Left ventricle myocardium superior (tissue), 1 donor: ENCODE data around the gene RILPL1. TPM values are rescaled to one million over a fixed set of nuclear protein-coding genes. Genes with fewer than 3 reads are reported as not detected.
A peak's percentile ranks its signal among the peaks of the same experiment; 100 is the strongest.
"Not testable (repeated sequence)": the region's sequence is repeated elsewhere in the genome, so short reads cannot be mapped to it uniquely, and the experiment has no call there.

Experiments
- ATAC-seq: fragments of 200-7000 bp; cut with Tn5 transposase; one replicate; pipeline ENCODE4 v1.9.1; 2020; ENCODE audit warnings: mild to moderate bottlenecking, moderate library complexity
- DNase-seq: peaks from one replicate; pipeline ENCODE4 v3.0.0-alpha.2; 2020
- intact Hi-C: fragments of 100-400 bp; cut with micrococcal nuclease; formaldehyde crosslinking; loops from one replicate; pipeline ENCODE4 v1.11.0; 2022
- long read RNA-seq: library from polyadenylated mRNA; unstranded; transcript quantifications from one replicate; pipeline ENCODE4 v2.0.0, GENCODE V29; 2021
- total RNA-seq: library from RNA; stranded (reverse); fragmentation: NEBNext Ultra II Directional; extraction: Animal tissue kit (Norgen Biotek cat#: 25700); gene quantifications from one replicate; pipeline ENCODE4 v1.2.1, GENCODE V29; 2021
- donor health status: DM: no; HTN: yes; CAD: no; lungs with severe emphysema.

Gene RILPL1, protein sequence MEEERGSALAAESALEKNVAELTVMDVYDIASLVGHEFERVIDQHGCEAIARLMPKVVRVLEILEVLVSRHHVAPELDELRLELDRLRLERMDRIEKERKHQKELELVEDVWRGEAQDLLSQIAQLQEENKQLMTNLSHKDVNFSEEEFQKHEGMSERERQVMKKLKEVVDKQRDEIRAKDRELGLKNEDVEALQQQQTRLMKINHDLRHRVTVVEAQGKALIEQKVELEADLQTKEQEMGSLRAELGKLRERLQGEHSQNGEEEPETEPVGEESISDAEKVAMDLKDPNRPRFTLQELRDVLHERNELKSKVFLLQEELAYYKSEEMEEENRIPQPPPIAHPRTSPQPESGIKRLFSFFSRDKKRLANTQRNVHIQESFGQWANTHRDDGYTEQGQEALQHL
- 116 TPM for total RNA-seq
- long read RNA-seq, transcript RILPL1-204 (1 exons, 3,894 nt) = minor isoform, 8 of 547 reads
- long read RNA-seq, transcript RILPL1-205 (8 exons, 2,258 nt) = major isoform, 336 of 547 reads
- long read RNA-seq, transcript RILPL1-202 (7 exons, 3,932 nt) = minor isoform, 74 of 547 reads
- long read RNA-seq, partial matches to known transcripts = 46 of 547 reads
- long read RNA-seq, other reads (novel, unspliced or antisense) = 83 of 547 reads

DNA sequence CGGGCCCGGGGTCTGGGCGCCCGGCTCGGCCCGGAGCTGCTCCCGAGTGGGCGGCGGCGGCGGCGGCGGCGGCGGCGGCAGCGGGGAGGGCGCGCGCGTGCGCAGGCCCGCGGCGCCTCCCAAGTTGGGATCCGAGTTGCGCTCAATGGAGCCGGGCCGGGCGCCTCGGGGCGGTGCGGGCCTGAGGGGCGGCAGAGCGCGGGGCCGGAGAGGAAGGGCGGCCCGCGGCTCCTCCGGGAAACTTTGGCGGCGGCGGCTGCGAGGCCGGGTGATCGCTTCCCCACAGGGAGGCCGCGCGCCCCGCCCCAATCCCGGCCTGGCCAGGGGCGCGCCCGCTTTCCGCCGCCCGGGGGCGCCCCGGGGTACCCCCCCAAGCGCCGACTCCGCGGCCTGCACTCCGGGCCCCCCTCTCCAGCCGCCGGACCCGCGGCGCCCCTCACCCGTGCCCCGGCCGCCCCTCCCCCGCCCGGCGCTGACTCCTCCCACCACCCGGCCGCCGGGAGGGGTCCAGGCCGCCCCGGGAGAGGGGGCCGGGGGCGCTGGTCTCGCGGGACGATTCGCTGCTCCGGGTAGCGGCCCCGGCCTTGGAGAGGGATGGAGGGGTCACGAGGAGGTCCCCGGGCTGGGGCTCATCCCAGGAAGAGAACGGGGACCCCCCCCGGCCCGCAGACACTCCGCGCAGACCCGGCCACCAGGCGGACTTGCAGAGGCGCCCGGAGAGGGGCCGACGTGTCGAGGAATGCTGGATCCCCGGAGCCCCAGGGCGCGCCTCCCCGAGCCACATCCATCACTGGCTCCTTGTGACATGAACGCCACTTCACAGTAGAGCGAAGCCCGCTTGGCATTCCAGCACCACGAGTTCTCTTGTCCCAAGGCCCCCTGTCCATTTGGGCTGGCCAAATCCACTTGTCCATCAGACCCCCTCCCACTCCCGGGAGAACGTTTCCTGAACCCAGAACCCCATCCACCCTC lies at the start of gene RILPL1:
Gene RILPL1, minus strand, starts transcription at position 48 of the 972 bp plus-strand sequence. CDS start 237 bp downstream, outside the sequence.
- DNase-seq (peak; percentile 81), ATAC-seq (peak; percentile 73)
- intact Hi-C loops = no loop called here

DNA sequence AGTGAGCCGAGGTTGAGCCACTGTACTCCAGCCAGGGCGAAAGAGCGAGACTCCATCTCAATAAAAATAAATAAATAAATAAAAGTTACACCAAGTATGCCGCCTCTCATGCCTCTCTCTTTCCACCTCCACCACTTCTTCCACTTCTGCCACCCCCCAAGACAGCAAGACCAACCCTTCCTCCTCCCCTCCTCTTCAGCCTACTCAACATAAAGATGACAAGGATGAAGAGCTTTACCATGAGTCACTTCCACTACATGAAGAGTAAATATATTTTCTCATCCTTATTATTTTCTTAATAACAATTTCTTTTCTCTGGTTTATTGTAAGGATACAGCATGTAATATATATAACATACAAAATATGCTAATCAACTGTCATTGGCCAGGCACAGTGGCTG lies 47.3 kb upstream of the RILPL1 start:
- intact Hi-C loops = no loop called here
- ATAC-seq (no peak), DNase-seq (no peak)

DNA sequence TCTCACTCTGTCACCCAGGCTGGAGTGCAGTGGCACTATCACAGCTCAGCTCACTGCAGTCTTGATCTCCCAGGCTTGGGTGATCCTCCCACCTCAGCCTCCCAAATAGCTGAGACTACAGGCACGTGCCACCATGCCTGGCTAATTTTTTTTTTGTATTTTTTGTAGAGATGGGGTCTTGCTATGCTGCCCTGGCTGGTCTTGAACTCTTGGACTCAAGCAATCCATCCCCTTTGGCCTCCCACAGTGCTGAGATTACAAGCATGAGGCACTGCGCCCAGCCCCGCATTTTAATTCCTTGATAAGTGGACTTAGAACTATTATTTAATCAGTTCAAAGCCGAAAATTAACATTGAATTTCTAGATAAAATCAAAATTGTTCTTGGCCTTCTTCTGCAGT lies 45.3 kb upstream of the RILPL1 start:
- ATAC-seq, intact Hi-C loops, DNase-seq: not testable (repeated sequence)

DNA sequence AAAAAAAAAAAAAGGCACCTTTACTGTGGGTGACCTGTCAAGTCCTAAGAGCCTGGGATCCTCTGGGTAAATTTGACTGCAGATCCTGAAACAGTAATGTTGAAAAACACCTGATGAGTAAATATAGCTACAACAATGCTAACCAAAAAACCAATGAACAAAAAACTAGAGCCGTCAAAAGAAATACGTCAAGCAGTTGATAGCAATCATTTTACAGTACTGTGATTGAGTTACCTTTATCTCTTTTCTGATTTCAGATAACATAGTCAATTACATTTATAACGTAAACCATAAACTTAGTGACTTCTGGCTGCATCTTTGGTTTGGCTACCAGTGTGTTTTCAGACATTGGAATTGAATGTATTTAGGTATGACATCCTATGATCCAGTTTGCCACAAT lies 44.7 kb upstream of the RILPL1 start:
- intact Hi-C loops = no loop called here
- DNase-seq = no peak
- no peak for ATAC-seq

DNA sequence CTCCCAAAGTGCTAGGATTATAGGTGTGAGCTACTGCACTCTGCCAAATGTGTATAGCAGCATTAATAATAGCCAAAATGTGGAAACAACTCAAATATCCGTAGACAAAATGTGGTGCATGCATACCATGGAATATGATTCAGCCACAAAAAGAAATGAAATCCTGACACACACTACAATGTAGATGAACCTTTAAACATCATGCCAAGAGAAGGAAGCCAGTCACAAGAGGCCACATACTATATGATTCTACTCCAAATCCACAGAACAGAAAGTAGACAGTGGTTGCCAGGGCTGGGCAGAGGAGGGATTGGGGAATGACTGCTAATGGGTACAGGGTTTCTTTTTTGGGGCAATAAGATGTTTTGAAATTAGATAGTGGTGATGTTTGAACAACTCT lies 43.1 kb upstream of the RILPL1 start:
- intact Hi-C loops = no loop called here
- ATAC-seq = no peak
- no peak for DNase-seq

DNA sequence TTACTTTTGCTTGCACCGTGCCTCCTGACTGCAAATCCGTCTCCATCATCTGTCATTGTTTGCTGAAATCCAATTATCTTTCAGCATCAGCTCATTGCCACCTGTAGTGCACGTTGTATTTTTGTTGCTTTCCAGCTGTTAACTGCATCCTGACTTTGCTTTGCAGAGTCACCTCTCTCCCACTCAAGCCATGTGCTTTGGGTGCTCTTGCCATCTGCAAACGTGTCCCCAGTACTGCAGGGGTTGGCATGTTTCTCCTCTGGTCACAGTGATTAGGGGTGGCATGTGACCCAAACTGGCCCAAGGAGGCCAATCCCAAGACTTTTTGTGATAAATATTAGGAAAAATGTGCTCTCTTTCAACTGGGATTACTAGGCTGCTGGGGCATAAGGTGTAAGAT lies 40.4 kb upstream of the RILPL1 start:
- no peak for ATAC-seq
- intact Hi-C loops = no loop called here
- no peak for DNase-seq

DNA sequence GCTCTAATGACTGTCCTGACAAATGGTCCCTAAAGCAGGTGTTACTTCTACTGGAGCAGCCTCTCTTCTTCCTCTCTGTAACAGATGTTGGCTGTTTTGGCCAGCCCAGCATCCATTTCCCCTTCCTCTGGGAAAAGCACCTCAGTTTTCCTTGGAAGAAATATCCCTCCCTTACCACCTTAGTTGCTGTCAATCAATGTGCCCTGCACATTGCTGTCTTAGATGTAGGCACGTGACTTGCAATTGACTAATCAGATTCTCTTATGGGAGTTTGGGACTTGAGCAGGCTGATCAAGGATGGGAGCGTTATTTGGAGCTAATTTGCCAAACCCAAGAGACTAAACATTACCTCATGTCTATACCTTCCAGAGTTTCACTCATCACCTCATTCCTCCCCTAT lies 38.9 kb upstream of the RILPL1 start:
- intact Hi-C loops = no loop called here
- ATAC-seq (no peak), DNase-seq (no peak)

DNA sequence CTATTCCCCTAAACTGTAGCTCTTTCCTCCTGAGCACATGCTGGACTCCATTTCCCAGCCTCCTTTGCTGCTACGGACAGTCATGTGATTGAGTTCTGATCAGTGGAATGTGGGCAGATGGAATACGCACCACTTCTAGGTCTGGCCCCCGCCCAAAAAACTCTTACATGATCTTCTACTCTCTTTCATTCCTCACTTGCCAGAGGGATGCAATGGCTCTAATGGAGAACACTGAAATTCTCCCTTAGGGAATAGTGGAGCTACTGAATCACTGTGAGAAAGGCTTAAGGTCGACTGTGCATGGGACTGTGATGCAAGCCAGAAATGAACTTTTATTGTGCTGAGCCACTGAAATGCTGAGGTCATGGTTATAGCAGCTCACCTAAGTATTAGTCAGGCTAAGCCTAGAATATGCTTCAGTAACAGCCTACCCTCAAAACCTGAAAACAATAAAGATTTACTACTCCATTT lies 37.9 kb upstream of the RILPL1 start:
- peak; percentile 74 for ATAC-seq
- intact Hi-C loops = no loop called here
- peak; percentile 44 for DNase-seq

DNA sequence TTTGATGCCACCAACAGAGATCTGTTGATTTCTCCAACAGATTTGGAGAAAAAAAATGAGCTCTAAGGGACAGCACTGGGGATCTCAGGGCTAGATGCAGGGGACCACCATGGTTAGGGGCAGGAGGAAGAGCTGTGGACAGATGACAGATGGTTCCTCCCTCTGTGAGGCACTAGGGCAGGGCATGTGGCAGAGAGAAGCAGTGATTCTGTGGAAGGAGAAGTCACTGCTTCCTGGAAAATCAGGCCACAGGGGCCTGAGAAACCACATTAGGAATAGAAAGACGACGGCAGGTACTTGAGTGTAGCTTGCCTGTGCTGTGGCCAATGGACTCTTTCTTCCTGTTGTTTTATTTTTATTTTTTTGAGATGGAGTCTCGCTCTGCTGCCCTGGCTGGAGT lies 25.9 kb upstream of the RILPL1 start:
- intact Hi-C loops = no loop called here
- DNase-seq = no peak
- no peak for ATAC-seq

DNA sequence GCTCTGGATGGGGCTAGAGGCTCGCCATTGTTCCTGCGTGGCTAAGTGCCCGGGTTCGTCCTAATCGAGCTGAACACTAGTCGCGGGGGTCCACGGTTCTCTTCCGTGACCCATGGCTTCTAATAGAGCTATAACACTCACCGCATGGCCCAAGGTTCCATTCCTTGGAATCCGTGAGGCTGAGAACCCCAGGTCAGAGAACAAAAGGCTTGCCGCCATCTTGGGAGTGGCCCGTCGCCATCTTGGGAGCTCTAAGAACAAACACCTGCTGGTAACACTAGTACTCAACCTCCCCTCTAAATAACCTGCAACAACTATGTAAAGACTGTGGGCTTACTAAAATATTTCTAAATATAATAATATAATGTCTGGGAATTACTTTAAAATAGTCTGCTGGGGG lies 25.0 kb upstream of the RILPL1 start:
- intact Hi-C loops, DNase-seq, ATAC-seq: not testable (repeated sequence)

DNA sequence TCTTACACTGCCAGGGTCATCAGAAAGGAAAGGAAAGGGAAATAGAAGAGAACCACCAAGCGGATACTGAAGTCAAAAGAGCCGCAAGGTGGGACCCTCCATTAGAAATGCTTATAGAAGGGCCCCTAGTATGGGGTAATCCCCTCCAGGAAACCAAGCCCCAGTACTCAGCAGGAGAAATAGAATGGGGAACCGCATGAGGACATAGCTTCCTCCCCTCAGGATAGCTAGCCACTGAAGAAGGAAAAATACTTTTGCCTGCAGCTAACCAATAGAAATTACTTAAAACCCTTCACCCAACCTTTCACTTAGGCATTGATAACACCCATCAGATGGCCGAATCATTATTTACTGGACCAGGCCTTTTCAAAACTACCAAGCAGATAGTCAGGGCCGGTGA lies 21.3 kb upstream of the RILPL1 start:
- ATAC-seq, DNase-seq, intact Hi-C loops: not testable (repeated sequence)

DNA sequence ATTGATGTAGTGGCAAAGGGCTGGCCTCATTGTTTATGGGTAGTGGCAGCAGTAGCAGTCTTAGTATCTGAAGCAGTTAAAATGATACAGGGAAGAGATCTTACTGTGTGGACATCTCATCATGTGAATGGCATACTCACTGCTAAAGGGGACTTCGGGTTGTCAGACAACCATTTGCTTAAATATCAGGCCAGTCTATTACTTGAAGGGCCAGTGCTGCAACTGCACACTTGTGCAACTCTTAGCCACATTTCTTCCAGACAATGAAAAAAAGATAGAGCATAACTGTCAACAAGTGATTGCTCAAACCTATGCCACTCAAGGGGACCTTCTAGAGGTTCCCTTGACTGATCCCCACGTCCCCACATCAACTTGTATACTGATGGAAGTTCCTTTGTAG lies 20.6 kb upstream of the RILPL1 start:
- intact Hi-C loops = not testable (repeated sequence)

DNA sequence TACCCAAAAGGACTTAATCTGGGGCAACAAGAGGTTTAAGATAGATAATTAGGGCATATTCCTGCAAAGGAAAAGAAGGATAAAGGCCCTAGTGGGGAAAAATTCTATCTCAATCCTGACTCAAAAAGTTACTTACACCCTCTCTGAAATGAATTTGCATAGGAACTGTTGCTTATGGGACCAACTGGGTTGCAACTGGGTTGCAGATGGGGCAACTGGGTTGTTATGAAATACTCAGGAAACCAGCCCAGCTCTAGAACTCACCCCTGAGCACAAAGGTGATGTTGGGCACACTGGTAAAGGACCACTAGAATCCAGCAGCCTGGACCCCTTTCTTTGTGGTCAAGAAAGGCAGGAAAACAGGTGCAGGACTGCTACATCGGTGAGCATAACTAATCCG lies 17.2 kb upstream of the RILPL1 start:
- no peak for DNase-seq
- intact Hi-C loops = no loop called here
- ATAC-seq = no peak

More for the DNA sequence above, 20.6 kb upstream of the RILPL1 start:
- ATAC-seq, DNase-seq: not testable (repeated sequence)

DNA sequence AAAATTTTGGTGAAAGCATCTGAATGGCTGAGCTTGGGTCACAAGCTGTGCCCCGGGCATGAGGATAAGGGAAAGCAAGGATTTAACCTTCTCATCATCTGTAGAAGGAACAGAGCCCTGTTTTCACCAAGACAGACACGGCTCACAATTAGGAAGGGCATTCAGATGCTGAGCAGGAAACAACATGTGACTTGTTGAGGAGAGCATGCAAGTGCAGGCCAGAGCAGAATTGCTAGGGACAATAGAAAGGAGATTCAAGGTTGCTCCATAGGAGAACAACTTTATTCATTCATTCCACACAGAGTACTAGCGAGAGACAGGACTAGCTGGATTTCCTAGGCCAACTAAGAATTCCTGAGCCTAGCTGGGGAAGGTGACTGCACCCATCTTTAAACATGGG lies 14.6 kb upstream of the RILPL1 start:
- intact Hi-C loops = no loop called here
- no peak for DNase-seq
- no peak for ATAC-seq

DNA sequence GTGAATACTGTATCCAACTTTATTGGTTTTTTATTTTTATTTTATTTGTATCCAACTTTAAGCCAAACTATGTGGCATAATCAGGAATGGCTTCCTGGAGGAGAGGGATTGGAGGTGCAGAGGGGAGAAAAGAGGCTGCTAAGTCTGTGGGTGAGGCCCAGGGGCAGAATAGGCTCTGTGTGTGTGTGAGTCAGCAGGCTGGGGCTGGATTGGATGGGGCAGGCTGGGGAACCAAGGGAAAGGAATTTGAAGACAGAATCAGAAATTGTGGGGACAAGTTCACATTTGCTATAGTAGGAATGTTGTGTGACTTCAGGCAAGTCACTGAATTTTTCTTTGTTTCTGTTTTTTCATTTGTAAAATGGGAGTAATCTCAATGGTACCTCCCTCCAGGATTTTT lies 12.8 kb upstream of the RILPL1 start:
- DNase-seq = no peak
- no peak for ATAC-seq
- intact Hi-C loops = no loop called here

DNA sequence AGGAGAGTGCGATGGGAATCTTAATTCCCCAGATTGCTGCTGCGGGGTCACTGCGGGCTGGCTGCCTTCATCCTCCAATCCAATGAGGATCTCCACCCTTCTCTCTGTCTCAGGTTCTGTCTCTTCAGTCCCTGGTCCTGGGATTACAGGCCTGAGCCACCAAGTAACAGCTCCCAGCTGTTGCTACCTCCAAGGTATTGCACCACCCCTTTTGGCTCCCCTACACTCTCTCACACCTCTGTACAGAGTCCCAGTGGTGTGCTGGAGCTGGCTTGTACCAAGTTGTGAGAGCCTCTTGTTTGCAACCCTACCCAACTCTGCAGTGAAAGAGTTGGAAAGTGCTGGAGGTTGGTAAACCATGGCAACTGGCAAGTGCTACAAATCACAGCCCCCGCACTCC lies 10.0 kb upstream of the RILPL1 start:
- ATAC-seq (no peak), DNase-seq (no peak)
- intact Hi-C loops = no loop called here

DNA sequence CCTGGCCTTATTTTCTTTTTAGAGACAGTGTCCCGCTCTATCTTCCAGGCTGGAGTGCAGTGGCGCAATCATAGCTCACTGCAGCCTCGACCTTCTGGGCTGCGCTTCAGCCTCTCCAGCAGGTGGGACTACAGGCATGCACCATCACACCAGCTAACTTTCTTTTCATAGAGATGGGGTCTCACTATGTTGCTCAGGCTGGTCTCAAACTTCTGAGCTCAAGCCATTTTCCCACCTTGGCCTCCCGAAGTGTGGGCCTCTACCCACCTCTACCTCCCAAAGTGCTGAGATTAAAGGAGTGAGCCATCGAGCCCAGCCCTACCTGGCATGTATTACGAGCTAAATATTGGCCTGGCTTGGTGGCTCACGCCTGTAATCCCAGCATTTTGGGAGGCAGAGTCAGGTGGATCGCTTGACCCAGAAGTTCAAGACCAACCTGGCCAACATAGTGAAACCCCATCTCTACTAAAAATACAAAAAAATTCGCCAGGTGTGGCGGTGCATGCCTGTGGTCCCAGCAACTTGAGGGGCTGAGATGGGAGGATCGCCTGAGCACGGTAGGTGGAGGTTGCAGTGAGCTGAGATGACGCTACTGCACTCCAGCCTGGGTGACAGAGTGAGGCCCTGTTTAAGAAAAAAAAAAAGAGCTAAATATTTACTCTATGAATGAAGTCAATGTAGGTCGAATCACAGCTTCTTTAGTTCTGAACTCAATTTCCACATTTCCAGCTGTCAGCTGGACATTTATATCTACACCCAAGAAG lies 7.6 kb upstream of the RILPL1 start:
- intact Hi-C loops = no loop called here
- ATAC-seq = no peak

DNA sequence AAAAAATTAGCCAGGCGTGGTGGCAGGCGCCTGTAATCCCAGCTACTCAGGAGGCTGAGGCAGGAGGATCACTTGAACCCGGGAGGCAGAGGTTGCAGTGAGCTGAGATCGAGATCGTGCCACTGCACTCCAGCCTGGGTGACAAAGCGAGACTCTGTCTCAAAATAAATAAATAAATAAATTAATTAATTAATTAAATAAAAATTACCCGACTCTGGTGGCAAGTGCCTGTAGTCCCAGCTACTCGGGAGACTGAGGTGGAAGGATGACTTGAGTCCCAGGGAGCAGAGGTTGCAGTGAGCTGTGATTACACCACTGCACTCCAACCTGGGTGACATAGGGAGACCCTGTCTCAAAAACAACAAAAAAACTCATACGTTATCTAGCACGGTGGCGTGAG lies 2.4 kb upstream of the RILPL1 start:
- DNase-seq, intact Hi-C loops, ATAC-seq: not testable (repeated sequence)

More for the DNA sequence above, 7.6 kb upstream of the RILPL1 start:
- no peak for DNase-seq
